Measurements from ENCODE around the gene DBX1. TPM values are rescaled to one million over a fixed set of nuclear protein-coding genes. Genes with fewer than 3 reads are reported as not detected.
"Not testable (repeated sequence)": the region's sequence is repeated elsewhere in the genome, so short reads cannot be mapped to it uniquely, and the experiment has no call there.

The DBX1 gene, protein sequence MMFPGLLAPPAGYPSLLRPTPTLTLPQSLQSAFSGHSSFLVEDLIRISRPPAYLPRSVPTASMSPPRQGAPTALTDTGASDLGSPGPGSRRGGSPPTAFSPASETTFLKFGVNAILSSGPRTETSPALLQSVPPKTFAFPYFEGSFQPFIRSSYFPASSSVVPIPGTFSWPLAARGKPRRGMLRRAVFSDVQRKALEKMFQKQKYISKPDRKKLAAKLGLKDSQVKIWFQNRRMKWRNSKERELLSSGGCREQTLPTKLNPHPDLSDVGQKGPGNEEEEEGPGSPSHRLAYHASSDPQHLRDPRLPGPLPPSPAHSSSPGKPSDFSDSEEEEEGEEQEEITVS
- total RNA-seq = 1 to 10 TPM in 1 of 8 experiments, under 1 TPM in 1, not detected in 6; 0.16 to 1.4 TPM

- WGBS, 10 experiments = 0 to 13% (median 4%) methylated on average over 1 to 16 of the region's 30 CpGs
- in situ Hi-C loops (cut with MboI; ENCODE audit: low pct_unique_long_range_greater_than_20kb in 2 of 9, low sequenced_read_pairs in 9 of 9, unreplicated experiment in 9 of 9) = loop anchor here in 1 of 9 experiments (25.0 kb wide), 1 partner anchor 177 kb away; no protein-coding TSS in a partner anchor
- no peak for ATAC-seq (replicated peaks in 6 of 8)
- H3K4me3 ChIP-seq = no peak within 1 kb of the TSS
- H3K27ac ChIP-seq = no peak within 1 kb of the TSS
- H3K4me1 ChIP-seq (replicated peaks in 1 of 2) = peaks cover 8 to 18% of the 10 kb centered on the region in 2 donors
These were observed at the start of gene DBX1 for GRCh38 chr11:20160425-20161229. Gene DBX1 (minus strand): TSS chr11:20160475. CDS start chr11:20160324, 151 bp downstream.

DNA sequence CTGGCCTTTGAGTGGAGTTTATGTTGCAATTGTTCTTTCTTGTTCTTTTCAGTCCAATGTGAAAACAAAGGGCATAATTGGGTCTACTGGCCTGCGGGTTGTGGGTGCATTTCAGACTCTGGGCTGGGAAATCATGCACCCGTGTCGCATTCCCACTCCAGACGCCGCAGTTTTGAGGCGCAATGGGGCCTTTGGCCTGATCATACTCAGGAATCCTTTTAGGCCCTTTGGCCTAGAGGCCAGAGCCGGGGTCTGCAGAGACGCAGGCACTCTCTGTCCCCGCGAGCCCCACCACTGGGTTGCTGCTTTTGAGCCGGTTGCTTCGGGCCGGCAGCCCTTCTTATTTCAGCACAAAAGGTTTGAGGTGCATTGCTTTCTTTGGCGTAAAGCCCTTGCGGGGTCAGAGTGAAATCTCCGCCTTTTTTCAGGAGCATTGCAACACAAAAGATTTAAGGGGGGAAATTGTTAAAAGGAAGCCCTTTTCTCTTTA, 48.4 kb upstream of the DBX1 start:
- peaks cover 5% of the 10 kb centered on the region in 2 donors for H3K4me1 ChIP-seq (replicated peaks in 1 of 2)
- in situ Hi-C loops (cut with MboI; ENCODE audit: low pct_unique_long_range_greater_than_20kb in 2 of 9, low sequenced_read_pairs in 9 of 9, unreplicated experiment in 9 of 9) = no loop called here
- no peak for ATAC-seq (replicated peaks in 6 of 8)
- 0 to 40% (median 13%) methylated on average over 1 to 14 of the region's 16 CpGs; no CpG with 5 or more reads in 1 of the 10 experiments for WGBS, 10 experiments
- no peak overlapping the region for H3K4me3 ChIP-seq
- H3K27ac ChIP-seq = no peak overlapping the region

GRCh38 chr11:20207781-20208621, 47.7 kb upstream of the DBX1 start:
- H3K4me3 ChIP-seq = no peak overlapping the region
- peaks cover 5% of the 10 kb centered on the region in 2 donors for H3K4me1 ChIP-seq (replicated peaks in 1 of 2)
- no peak overlapping the region for H3K27ac ChIP-seq
- ATAC-seq (replicated peaks in 6 of 8) = no peak
- in situ Hi-C loops (cut with MboI; ENCODE audit: low pct_unique_long_range_greater_than_20kb in 2 of 9, low sequenced_read_pairs in 9 of 9, unreplicated experiment in 9 of 9) = no loop called here
- WGBS, 10 experiments = 2 to 47% (median 28%) methylated on average over 8 to 23 of the region's 33 CpGs

GRCh38 chr11:20205807-20206206, 45.5 kb upstream of the DBX1 start:
- ATAC-seq (replicated peaks in 6 of 8) = no peak
- in situ Hi-C loops (cut with MboI; ENCODE audit: low pct_unique_long_range_greater_than_20kb in 2 of 9, low sequenced_read_pairs in 9 of 9, unreplicated experiment in 9 of 9) = no loop called here
- Histone ChIP-seq H3K27ac (no peak overlapping the region), H3K4me1 (replicated peaks in 1 of 2) (peaks cover 5% of the 10 kb centered on the region in 2 donors), H3K4me3 (no peak overlapping the region)

DNA sequence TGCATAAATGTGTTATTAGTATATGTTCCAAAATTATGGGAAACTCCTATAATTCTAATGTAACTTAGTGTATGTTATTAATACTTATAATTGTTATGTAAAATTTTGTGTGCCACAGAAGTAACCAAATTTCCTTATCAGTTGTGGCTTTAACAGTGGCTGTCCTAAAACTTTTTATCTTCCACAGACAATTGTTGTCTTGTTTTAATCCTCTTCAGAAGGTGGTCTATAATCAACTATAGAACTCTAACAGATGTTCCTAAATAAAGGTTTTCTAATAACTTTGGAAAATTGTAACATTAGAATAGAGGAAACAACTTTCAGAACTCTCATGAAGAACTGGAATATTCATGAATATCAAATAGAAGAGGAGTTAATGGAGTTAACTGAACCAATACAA, 44.4 kb upstream of the DBX1 start:
- H3K4me1 ChIP-seq (replicated peaks in 1 of 2) = peaks cover 5% of the 10 kb centered on the region in 2 donors
- no peak overlapping the region for H3K27ac ChIP-seq
- no peak overlapping the region for H3K4me3 ChIP-seq
- in situ Hi-C loops (cut with MboI; ENCODE audit: low pct_unique_long_range_greater_than_20kb in 2 of 9, low sequenced_read_pairs in 9 of 9, unreplicated experiment in 9 of 9) = no loop called here
- ATAC-seq (replicated peaks in 6 of 8) = no peak

DNA sequence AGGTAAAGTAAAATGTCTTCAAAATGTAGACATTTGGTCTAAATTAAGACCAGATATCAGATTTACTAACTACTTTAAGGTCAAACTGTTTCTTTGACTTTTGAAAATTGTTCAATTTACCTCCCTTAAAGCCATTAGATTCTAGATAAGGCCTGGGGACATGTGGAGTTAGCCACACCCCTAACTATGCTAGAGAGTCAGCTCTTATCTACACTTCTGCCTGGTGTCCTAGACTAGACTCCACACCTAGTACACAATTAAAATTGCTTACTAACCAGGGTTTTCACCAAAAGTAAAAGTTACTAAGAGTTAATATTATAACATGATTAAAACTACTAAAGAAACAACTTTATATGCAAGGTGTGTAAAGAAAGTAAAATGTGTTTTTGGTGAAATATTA, 43.6 kb upstream of the DBX1 start:
- ATAC-seq (replicated peaks in 6 of 8) = no peak
- in situ Hi-C loops (cut with MboI; ENCODE audit: low pct_unique_long_range_greater_than_20kb in 2 of 9, low sequenced_read_pairs in 9 of 9, unreplicated experiment in 9 of 9) = no loop called here
- Histone ChIP-seq H3K4me3 (no peak overlapping the region), H3K4me1 (replicated peaks in 1 of 2) (peaks cover 2 to 3% of the 10 kb centered on the region in 2 donors), H3K27ac (no peak overlapping the region)

DNA sequence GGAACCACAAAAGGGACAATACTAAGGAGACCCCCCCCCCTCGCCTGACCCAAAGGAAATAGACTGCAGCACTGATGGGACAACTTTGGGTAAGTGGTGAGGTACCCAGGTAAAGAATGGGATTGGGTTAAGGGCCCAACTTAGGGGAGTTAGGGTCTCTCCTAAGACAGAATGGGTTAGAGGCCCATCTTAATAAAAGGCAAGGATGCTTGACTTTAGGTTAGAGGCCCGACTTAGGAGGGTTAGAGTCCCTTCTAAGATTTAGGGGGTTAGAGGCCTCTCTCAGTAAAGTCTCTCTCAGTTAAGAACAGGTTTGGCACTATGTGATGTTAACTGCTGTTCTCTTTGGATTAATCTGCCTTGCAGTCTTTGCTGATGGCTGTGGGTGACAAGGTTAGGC, 41.0 kb upstream of the DBX1 start:
- 80 to 100% (median 94%) methylated on average over 1 to 2 of the region's 2 CpGs; no CpG with 5 or more reads in 7 of the 10 experiments for whole genome bisulfite sequencing, 10 experiments
- Histone ChIP-seq H3K27ac (no peak overlapping the region), H3K4me1 (replicated peaks in 1 of 2) (no peaks in the 10 kb centered on the region), H3K4me3 (no peak overlapping the region)
- in situ Hi-C loops (cut with MboI; ENCODE audit: low pct_unique_long_range_greater_than_20kb in 2 of 9, low sequenced_read_pairs in 9 of 9, unreplicated experiment in 9 of 9) = no loop called here
- ATAC-seq (replicated peaks in 6 of 8) = no peak

DNA sequence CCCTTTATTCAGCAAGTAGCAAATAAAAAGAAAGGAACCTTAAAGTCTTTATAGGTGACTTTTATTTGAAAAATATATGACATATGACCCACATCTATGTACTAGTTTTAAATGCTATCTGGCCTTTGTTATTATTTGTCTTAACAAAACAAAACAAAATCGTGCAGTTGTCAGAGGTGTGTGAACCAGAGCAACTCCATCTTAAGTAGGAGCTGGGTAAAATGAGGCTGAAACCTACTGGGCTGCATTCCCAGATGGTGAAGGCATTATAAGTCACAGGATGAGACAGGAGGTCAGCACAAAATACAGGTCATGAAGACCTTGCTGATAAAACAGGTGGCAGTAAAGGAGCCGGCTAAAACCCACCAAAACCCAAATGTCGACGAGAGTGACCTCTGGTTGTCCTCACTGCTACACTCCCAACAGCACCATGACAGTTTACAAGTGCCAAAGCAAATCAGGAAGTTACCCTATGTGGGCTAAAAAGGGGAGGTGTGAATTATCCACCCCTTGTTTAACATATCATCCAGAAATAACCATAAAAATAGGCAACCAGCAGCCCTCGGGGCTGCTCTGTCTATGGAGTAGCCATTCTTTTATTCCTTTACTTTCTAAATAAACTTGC, 40.2 kb upstream of the DBX1 start:
- H3K4me1 ChIP-seq (replicated peaks in 1 of 2); H3K27ac ChIP-seq; in situ Hi-C loops (cut with MboI; ENCODE audit: low pct_unique_long_range_greater_than_20kb in 2 of 9, low sequenced_read_pairs in 9 of 9, unreplicated experiment in 9 of 9); H3K4me3 ChIP-seq; ATAC-seq (replicated peaks in 6 of 8): not testable (repeated sequence)
- WGBS, 10 experiments = 0 to 80% (median 54%) methylated on average over 1 to 5 of the region's 5 CpGs; no CpG with 5 or more reads in 2 of the 10 experiments

DNA sequence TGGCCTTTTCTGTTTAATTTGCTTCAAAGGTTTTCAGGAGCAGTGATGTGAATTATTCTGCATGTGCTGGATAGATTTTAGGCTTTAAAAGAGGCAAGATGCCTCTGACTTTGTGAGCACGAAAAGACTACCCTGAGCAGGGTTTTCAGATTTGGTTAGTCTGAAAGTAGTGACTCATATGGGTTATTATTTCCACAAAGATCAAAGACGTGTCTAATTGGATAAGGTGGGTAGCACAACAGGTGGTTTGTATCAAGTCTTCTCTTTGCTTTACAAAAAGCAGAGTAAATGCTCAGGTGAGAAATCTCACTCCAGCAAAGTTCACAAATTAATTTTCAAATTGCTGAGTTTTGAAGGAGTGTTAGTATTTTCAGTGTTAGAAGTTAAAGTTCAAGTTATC, 37.6 kb upstream of the DBX1 start:
- no peak for ATAC-seq (replicated peaks in 6 of 8)

DNA sequence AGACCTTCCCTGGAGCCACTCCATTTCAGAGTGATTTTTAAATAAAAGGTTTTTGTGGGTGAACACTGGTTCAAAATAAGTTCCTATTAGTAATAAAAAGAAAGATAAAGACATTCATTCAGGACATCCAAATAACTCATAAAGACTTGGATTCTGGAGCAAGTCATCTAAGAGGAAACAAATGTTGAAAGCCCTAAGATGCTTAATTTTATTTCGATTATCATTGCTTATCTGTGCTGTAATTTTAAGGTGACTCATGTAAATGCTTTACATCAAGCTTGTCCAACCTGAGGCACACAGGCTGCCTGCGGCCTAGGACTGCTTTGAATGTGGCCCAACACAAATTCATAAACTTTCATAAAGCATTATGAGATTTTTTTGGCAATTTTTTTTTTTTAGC, 34.2 kb upstream of the DBX1 start:
- no peak overlapping the region for H3K4me3 ChIP-seq
- H3K4me1 ChIP-seq (replicated peaks in 1 of 2) = peaks cover 0 to 22% of the 10 kb centered on the region in 2 donors
- no peak overlapping the region for H3K27ac ChIP-seq
- no peak for ATAC-seq (replicated peaks in 6 of 8)
- 17 to 100% (median 80%) methylated on average over 1 to 2 of the region's 2 CpGs; no CpG with 5 or more reads in 1 of the 10 experiments for WGBS, 10 experiments
- in situ Hi-C loops (cut with MboI; ENCODE audit: low pct_unique_long_range_greater_than_20kb in 2 of 9, low sequenced_read_pairs in 9 of 9, unreplicated experiment in 9 of 9) = no loop called here

More for the DNA sequence above, 37.6 kb upstream of the DBX1 start:
- Histone ChIP-seq H3K4me1 (replicated peaks in 1 of 2) (peaks cover 0 to 13% of the 10 kb centered on the region in 2 donors), H3K27ac (no peak overlapping the region), H3K4me3 (no peak overlapping the region)
- WGBS, 10 experiments = 0 to 100% (median 15%) methylated on average over 1 to 2 of the region's 2 CpGs; no CpG with 5 or more reads in 2 of the 10 experiments
- in situ Hi-C loops (cut with MboI; ENCODE audit: low pct_unique_long_range_greater_than_20kb in 2 of 9, low sequenced_read_pairs in 9 of 9, unreplicated experiment in 9 of 9) = no loop called here

GRCh38 chr11:20193307-20193706, 33.0 kb upstream of the DBX1 start:
- in situ Hi-C loops (cut with MboI; ENCODE audit: low pct_unique_long_range_greater_than_20kb in 2 of 9, low sequenced_read_pairs in 9 of 9, unreplicated experiment in 9 of 9) = no loop called here
- ATAC-seq (replicated peaks in 6 of 8) = no peak
- WGBS, 10 experiments = 0 to 100% (median 67%) methylated on average over 1 to 3 of the region's 3 CpGs; no CpG with 5 or more reads in 4 of the 10 experiments
- Histone ChIP-seq H3K27ac (no peak overlapping the region), H3K4me3 (no peak overlapping the region), H3K4me1 (replicated peaks in 1 of 2) (peaks cover 0 to 22% of the 10 kb centered on the region in 2 donors)

GRCh38 chr11:20192641-20193040, 32.4 kb upstream of the DBX1 start:
- in situ Hi-C loops (cut with MboI; ENCODE audit: low pct_unique_long_range_greater_than_20kb in 2 of 9, low sequenced_read_pairs in 9 of 9, unreplicated experiment in 9 of 9) = no loop called here
- no peak overlapping the region for H3K27ac ChIP-seq
- H3K4me1 ChIP-seq (replicated peaks in 1 of 2) = peaks cover 0 to 22% of the 10 kb centered on the region in 2 donors
- H3K4me3 ChIP-seq = no peak overlapping the region
- ATAC-seq (replicated peaks in 6 of 8) = no peak
